GM21619 (cell line): Measurements from ENCODE around the gene FREY1.

ENCODE experiments used
- ATAC-seq: cut with Tn5 transposase; IDR thresholded peaks from one replicate; pipeline ENCODE4 v1.9.1; 2021; ENCODE audit not compliant: unreplicated experiment

FREY1 gene

DNA sequence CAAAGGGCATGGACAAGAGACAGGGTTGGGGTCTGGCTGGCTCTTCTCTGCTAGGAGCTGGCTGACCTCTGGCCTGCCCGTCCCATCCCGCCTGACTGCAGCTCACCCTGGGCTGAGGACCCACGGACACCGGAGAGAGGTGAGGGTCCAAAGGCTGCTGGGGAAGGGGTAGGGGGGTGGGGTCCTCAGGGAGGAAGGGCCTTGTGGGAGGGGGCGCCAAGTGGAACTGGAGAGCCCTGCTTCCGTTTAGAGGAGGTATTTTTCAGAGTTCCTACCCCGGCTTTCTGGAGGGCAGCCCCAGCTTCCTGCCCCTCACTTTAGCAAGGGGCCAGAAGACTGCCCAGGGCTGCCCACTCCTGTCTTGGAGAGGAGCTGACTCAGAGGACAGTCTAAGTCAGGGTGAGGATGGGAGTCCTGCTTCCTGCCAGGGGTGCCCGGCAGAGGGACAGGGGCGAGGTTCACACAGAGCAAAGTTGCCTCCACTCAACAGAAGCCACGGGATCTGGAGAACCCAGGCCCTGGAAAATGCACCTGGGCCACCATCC lies 22.5 kb upstream of the FREY1 start:
- ATAC-seq = peak; percentile 16

DNA sequence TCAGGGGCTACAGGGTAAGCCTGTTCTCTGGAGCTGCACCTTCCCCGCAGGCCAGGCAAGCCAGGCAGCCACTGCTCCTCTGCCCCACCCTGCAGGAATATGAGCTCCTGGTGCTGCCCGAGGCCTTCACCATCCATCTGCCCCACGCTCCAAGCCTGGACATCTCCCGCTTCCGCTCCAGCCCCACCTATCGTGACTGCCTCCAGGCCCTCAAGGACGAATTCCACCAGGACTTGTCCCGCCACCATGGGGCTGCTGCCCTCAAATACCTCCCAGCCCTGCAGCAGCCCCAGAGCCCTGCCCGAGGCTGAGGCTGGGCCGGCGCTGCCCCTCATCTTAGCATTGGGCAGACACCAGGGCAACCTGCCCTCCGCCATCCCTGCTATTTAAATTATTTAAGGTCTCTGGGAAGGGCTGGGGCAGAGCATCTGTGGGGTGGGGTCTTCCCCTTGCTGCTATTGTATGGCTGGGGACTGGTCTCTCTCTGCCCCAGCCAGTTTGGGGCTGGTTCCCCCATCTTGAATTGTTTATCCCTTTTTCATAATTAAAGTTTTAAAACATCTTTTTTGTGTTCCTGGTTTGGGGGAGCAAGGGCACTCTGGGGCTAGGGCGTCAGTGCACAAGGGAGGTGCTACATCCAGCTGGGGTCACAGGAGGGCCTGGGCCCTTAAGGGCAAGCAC lies 21.6 kb upstream of the FREY1 start:
- ATAC-seq = no peak

DNA sequence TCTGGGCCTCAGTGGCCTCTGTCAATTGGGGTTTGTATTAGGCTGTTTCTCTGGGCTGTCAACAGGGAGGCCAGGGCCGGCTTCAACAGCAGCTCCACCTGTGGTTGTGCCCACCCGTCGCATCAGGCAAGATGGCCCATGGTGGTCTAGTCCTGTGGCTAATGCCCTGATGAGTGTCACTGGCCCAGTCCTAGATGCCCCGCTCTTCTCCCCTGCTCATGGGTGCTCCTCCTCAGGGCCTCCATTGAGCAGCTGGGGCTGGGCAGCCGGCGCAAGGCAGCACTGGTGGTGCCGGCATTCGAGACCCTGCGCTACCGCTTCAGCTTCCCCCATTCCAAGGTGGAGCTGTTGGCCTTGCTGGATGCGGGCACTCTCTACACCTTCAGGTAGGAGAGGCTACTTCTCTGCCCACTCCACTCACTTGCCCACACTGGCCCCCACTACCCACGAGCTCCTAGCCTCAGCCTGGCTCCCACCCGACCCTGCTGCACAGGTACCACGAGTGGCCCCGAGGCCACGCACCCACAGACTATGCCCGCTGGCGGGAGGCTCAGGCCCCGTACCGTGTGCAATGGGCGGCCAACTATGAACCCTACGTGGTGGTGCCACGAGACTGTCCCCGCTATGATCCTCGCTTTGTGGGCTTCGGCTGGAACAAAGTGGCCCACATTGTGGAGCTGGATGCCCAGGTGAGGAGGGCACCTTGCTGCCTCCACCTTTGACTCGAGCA lies 20.8 kb upstream of the FREY1 start:
- ATAC-seq = no peak

DNA sequence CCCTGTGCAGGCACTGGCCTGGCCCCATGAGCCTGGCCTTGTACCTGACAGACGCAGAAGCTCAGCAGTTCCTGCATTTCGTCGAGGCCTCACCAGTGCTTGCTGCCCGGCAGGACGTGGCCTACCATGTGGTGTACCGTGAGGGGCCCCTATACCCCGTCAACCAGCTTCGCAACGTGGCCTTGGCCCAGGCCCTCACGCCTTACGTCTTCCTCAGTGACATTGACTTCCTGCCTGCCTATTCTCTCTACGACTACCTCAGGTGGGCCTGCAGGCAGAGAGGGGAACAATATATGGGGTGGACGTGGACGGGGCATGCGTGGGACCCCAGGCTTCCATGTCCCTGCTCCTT lies 20.2 kb upstream of the FREY1 start:
- no peak for ATAC-seq

DNA sequence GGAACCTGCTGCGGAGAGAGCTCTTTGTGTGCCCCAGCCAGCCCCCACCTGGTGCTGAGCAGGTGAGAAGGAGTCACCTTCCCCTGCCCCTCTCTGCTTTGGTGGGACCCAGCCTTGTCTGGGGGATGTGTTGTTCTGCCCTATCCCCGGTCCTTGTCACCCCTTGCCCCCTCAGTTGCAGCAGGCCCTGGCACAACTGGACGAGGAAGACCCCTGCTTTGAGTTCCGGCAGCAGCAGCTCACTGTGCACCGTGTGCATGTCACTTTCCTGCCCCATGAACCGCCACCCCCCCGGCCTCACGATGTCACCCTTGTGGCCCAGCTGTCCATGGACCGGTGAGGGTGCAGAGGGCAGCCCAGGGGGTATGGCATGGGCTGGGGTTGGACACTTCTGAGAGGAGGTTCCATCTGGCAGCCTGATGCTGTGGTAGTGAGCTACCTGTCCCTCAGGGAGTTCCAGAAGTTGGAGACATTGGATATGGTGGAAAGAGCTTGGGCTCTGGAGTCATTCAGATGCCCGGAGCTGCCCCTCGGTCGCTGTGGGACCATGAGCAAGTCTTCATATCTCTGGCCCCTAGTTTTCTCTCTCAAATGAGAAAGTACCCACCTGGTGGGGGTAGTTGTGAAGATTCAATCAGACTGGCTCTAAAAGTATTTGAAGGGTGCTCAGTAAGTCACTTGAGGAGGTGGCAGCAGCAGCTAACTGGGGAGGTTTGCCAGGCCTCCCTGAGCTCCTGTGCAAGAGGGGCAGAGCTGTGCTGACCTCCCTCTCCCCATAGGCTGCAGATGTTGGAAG lies 19.7 kb upstream of the FREY1 start:
- no peak for ATAC-seq

DNA sequence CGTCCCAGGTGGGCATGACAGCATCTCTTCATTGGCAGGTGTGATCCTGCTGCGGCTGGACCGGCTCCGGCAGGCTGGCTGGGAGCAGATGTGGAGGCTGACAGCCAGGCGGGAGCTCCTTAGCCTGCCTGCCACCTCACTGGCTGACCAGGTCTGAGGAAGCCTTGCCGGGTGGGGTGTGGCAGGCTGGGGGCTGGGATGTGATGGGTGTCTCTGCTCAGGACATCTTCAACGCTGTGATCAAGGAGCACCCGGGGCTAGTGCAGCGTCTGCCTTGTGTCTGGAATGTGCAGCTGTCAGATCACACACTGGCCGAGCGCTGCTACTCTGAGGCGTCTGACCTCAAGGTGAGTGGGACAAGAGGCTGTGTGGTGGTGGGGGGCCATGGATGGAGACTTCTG lies 18.9 kb upstream of the FREY1 start:
- ATAC-seq = no peak

DNA sequence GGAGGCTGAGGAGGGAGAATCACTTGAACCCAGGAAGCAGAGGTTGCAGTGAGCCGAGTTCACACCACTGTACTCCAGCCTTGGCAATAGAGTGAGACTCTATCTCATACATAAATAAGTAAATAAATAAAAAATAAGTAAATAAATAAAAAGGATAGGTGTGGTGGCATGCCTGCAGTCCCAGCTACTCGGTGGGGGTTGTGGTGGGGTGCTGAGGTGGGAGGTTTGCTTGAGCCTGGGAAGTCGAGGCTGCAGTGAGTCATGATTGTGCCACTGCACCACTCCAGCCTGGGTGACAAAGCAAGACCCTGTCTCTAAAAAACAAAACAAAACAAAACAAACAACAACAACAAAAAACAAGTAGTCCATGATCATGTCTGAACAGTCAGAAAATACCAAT lies 18.5 kb upstream of the FREY1 start:
- no peak for ATAC-seq

DNA sequence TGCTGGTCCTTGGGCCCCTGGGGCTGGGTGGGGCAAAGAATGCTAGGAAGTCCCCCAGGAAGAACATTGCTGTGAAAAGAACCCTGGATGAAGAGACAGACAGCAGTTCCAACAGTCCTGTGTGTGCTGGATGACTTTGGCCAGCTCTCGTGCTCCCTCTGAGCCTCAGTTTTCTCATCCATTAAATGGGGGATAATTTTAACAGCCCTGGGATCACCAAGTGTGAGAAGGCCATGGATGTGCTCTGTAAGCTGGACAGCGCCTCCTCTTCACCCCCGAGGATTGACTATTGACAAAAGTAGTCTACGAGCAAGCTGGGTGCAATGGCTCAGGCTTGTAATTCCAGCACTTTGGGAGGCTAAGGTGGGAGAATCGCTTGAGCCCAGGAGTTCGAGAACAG lies 17.9 kb upstream of the FREY1 start:
- ATAC-seq = no peak

DNA sequence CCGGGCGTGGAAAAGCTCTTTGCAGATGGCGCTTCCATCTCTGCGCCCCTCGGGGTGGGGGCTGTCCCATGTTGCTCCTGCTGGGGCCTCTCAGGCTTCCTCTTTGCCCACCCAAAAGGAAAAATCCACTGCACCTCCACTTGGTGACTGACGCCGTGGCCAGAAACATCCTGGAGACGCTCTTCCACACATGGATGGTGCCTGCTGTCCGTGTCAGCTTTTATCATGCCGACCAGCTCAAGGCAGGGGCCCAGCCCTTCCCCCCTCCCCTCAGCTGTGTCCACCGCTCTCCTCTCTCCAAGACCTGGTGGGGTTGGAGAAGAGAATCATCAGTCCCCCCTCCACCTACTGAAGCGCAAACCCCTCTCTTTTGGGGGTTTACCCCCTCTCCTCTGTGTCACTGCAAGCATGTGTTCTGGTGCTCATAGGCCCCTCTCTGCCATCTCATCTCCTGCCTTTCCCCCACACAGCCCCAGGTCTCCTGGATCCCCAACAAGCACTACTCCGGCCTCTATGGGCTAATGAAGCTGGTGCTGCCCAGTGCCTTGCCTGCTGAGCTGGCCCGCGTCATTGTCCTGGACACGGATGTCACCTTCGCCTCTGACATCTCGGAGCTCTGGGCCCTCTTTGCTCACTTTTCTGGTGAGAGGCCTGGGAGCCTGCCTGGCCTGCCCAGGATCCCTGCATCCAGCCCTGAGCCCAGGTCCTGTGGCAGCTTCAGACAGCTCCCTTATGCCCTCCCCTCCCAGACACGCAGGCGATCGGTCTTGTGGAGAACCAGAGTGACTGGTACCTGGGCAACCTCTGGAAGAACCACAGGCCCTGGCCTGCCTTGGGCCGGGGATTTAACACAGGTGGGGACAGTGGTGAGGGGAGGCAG lies 17.2 kb upstream of the FREY1 start:
- no peak for ATAC-seq

DNA sequence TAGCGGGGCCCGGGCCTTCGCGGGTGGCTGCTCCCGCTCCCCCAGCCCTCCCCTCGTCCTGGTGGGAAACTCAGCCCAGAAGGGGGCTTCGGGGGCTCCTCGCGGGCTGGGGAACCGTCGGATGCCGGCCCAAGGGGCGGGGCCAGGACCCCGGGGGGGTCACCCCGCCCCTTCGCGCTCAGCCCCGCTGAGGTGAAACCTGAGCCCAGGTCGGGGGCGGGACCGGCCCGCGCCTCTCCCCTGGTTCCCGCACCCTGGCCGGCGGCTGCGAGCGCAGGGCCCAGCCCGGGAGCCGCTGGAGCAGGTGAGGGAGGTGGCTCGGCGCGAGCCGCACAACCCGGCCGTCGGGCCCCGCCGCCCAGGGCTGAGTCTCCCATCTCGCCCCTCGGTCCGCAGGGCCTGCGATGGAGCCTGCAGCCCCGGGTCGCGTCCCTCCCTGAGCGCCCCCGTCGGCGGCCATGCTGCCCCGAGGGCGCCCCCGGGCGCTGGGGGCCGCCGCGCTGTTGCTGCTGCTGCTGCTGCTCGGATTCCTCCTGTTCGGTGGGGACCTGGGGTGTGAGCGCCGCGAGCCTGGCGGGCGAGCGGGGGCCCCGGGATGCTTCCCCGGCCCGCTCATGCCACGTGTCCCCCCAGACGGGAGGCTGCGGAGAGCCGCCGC lies 15.5 kb upstream of the FREY1 start, which contains the start of gene LARGE2:
Gene LARGE2, plus strand, starts transcription at position 232 of the 658 bp plus-strand sequence. Its CDS starts 227 bp downstream, at position 459.
- no peak for ATAC-seq

DNA sequence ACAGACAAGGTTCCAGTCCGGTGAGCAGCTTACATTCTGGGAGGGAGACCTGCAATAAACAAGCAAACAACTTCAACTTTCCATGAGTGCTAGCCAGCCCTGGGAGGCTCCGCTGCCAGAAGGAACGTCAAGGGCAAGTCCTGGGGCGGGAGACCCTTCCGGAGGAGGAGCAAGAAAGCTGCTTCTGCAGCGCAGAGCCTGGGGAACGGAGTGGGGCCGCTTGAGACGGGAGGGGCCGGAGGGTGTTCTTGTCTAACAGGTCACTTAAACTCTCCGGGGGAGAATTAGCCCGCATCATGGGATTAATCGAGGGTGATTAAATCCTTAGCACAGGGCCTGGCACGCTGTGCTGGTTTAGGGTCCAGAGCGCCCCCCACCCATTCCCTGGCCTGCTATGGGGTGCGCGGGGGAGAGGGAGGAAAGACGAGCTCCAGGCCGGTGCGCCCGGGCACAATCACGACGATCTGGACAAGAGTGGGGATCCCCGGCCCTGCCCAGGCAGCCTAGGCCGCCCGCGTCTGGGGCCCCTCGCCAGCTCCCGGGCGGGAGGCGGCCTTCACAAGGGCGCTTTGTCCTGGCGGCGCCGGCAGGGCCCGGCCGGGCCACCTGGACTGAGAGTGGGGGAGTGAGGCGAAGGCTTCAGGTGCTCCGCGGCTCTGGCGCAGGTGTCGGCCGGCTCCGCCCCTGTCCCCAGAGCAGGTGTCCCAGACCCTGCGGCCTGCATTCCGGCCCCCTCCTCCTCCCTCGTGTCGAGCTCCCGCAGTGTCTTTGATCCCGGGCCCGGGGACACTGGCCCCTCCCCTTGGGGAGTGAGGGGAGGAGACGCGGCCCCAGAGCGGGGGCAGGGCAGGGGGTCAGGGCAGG lies 14.7 kb upstream of the FREY1 start:
- no peak for ATAC-seq

DNA sequence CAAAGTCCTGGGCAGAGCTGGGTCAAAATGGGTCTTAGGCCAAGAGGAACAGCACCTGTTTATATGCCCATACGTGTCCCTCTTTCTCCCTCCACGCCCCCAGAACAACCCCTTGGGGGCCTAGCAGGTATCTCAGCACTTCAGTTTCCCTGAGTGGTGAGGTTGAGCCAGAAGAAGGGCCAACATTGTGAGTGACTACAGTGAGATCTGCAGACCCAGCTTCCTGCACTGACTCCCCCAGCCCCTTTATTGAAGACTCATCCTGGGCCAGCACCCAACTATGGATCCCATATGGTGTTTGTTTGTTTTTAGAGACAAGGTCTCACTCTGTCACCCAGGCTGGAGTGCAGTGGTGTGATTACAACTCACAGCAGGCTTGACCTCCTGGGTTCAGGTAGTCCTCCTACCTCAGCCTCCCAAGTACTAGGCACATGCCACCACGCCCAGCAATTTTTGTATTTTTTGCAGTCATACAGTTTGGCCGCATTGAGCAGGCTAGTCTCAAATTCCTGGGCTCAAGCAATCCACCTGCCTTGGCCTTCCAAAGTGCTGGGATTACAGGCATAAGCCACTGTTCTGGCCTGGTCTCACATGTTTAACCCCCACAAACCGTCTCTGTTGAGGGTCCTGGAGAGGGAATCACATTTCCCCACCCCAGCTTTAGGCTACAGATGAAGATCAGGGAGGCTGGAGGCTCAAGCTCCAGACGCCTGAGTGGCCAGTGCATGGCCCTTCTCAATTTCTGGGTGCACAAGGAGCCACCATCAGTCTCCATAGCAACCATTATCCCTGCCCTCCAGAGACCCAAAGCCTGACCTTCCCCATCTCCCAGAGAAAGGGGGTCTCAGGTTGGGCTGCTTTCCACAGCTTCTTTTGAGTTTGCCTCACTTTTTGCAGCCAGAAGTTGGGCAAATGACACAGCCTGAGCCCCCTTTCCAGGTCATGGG lies 13.7 kb upstream of the FREY1 start:
- ATAC-seq = no peak

DNA sequence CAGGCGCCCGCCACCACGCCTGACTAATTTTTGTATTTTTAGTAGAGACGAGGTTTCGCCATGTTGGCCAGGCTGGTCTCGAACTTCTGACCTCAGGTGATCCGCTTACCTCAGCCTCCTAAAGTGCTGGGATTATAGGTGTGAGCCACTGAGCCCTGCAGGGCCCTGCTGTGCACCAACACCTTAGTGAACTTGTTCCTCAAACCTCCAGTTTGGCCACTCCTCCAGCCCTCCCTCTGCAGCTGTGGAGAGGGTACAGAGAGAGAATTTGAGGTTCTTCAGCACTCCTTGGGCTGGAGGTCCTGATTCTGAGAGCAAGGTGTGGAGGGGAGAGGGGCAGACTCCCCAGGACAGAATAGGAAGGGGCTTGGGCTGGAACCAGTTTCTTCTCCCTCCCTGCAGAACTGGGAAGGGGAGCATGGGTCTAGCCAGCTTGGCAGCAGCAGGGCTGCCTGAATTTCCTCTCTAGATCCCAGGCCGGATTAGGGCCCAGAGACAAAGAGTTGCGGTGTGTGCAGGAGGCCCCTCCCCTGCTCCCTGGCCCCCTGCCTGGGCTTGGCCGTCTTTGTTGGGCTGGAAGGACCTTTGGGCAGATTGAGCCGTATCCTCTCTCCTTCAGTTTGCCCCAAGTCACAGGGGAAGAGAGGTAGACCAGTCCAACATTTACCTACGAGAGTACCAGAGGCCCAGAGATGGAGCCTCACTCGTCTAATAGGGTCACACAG lies 12.9 kb upstream of the FREY1 start:
- no peak for ATAC-seq

DNA sequence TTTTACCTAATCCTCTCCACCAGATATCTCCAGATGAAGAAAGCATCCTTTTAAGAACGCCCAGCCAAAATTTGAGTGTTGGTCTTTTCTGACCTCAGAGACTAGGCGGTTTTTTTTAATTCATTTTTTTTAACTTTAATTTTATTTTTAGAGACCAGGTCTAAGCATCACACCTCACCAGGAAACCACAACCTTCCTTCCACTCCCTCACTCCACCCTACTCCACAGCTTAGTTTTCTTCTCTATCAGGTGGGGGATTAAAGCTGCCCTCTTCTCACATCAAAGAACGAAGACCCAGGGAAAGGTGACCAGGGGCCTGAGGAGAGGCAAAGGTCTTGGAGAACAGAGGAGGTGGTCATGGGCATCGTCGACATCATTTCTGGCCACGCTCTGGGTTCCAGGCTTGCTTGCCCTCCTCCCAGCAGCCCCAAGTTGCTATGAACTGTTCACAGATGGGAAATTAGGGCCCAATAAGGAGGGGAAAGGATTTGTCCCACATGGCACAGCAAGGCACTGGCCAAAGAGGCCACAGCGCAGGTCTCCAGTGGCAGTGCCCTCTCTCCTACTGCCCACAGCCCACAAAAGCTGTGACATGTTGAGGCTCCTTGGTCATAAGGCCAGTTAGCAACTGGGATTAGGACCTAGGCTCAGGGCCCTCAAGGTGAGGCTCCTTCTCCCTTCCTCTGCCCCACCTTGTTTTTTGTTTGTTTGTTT lies 12.0 kb upstream of the FREY1 start:
- ATAC-seq = no peak

DNA sequence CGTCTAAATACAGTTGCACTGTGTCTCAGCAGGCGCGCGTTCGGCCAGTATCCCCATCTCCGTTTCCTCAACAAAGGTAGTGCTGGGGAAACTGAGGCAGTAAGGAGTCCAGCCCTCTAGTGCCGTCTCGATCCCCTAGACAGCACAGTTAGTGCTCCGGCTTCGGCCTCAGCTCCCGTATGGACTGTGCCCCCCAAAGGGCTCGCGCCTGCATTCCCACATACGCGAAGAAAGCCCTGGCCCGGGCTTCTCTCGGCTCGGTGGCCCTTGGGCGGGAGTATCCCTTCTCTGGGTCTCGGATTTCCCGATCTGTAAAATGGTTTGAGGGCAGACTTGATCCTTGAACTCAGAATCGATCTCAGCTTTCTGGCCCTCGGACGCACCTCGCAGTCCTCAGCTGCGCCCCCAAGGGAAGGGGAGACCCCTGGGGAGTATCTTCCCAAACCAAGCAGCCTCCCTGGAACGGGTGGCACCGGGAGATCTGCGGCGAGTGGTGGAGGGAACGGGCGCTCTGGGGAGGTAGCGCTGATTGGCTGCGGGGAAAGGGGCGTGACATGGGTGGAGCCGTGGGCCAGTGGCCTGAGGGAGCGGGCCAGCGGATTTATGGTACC lies 11.4 kb upstream of the FREY1 start:
- ATAC-seq = peak; percentile 32

DNA sequence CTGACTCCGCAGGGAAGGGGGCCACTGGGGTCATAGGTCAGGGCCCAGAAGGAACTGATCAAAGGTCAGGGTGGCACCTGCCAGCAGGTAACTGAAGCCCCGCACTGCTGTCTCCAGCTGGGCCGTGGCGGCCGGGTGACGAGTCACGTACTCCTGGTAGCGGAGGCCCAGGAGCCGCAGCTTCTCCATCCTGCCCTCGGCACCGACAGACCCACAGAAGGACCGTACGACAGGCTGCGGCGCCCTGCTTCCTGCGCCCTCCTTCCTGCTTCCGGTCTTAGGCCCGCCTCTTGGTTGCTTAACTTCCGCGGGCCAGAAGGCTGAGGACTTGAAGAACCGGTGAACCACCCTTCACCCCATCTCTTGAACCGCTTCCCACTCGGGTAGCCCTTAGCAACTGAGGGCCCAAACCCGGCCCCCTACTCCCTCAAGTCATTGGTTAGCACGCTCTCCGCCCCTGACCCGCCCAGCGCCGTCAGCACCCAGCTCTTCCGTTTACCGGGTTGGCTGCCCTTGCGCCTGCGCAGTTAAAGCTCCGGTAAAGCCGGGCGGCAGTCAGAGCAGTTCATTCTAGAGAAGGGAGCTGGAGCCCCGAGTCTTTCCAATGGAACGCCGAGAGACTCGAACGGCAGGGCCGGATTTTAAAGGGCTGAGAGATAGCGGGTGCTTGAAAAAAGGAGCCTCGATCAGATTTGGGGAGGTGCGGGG lies 10.7 kb upstream of the FREY1 start, which contains the start of gene PEX16:
Gene PEX16, minus strand, starts transcription at position 255 of the 708 bp plus-strand sequence. Its CDS starts 66 bp downstream, at position 189.
- peak; percentile 89 for ATAC-seq
